ENCODE results near the gene TOMM34. TPM values are rescaled to one million over a fixed set of nuclear protein-coding genes. Genes with fewer than 3 reads are reported as not detected.
A peak's percentile ranks its signal among the peaks of the same experiment; 100 is the strongest.

TOMM34 gene
- total and polyA plus RNA-seq, 2 donors = 16.8 to 20.0 TPM

DNA sequence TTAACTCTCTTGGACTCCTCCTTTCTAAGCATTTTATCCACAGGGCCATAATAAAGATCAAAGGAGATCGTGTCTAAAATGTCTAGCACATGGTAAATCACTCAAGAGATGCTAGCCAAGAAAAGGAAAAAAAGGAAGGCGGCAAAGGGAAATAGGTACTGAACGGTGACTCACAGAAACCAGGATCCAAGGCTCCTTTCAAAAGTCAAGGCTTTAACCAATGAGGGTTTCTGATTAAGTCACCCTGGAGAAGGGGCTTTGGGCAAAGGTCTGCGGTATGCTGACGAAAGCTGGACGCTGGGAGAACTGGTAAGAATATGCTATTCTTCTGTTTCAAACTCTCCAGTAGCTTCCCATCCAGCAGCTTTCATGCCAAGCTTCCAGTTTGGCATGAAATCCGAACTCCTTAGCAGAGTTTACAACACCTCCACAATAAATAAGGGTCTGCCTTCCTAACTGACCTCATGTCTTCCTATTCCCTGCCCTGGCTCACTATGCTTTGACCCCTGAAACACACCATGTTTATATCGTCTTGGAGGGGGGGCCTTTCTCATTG lies 1.0 kb downstream of the TOMM34 start:
- Histone ChIP-seq H3K27ac (ENCODE audit: low read depth in 1 of 2, low read length in 1 of 2) (no peak overlapping the region), H3K4me3 (ENCODE audit: low read length in 2 of 2) (peak overlapping the region; percentile 72 to 88), H3K27me3 (ENCODE audit: control insufficient read depth in 2 of 2, insufficient read depth in 1 of 2, low read length in 1 of 2) (no peaks in the 10 kb centered on the region), H3K4me1 (ENCODE audit: control insufficient read depth in 2 of 2, insufficient read depth in 2 of 2, low read length in 2 of 2) (peaks cover 14 to 20% of the 10 kb centered on the region in 2 donors), H3K9me3 (ENCODE audit: control insufficient read depth in 2 of 2, insufficient read depth in 1 of 2, low read length in 1 of 2) (no peaks in the 10 kb centered on the region), H3K36me3 (ENCODE audit: control insufficient read depth in 2 of 2, insufficient read depth in 2 of 2, low read length in 1 of 2) (peaks cover 28 to 30% of the 10 kb centered on the region in 2 donors)
- no peak for DNase-seq (ENCODE audit: low read depth in 6 of 9, low spot score in 9 of 9)
- 69% methylated on average over 8 of the region's 8 CpGs for WGBS

DNA sequence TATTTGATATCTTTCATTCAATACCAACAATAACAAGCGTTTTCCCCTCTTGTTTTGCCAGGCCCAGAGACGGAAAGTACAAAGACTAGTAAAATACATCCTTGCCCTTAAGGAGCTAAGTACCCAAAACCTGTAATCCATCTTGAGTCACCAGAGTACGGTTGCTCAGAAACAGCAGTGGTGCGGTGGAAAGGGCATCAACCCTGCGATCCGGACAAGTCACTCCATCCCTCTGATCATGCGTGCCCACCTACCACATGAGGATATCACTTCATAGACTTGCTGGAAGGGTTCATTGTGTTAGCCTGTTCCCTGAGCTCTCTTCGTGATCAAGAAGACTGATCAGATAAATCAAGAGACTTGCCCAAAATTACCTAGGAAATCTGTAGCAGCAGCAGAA lies 1.9 kb downstream of the TOMM34 start:
- H3K4me3 ChIP-seq (ENCODE audit: low read length in 2 of 2) = no peak overlapping the region
- H3K27ac ChIP-seq (ENCODE audit: low read depth in 1 of 2, low read length in 1 of 2) = no peak overlapping the region
- no peak for DNase-seq (ENCODE audit: low read depth in 6 of 9, low spot score in 9 of 9)
- H3K4me1 ChIP-seq (ENCODE audit: control insufficient read depth in 2 of 2, insufficient read depth in 2 of 2, low read length in 2 of 2) = peaks cover 14 to 20% of the 10 kb centered on the region in 2 donors
- peaks cover 36 to 39% of the 10 kb centered on the region in 2 donors for H3K36me3 ChIP-seq (ENCODE audit: control insufficient read depth in 2 of 2, insufficient read depth in 2 of 2, low read length in 1 of 2)
- WGBS = 98% methylated on average over 8 of the region's 8 CpGs
- H3K27me3 ChIP-seq (ENCODE audit: control insufficient read depth in 2 of 2, insufficient read depth in 1 of 2, low read length in 1 of 2) = no peaks in the 10 kb centered on the region
- H3K9me3 ChIP-seq (ENCODE audit: control insufficient read depth in 2 of 2, insufficient read depth in 1 of 2, low read length in 1 of 2) = no peaks in the 10 kb centered on the region

DNA sequence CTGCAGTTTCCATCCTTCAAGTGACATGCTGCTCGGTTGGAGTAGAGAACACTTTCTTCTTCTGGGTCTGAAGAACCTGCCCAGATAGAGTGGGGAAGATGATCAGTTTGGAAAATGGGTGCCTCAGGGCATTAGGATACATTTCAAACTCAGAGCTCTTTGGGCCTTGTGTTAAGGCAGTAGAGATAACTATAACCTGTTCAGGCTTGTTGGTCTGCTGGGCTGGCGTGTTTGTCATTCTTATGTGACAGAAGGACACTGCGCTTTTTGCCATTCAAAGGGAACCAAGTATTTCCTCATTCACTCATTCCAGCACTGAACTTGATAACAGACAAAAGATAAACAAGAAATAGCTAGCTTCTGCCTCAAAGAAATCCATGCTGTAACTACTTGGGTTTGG lies 3.8 kb downstream of the TOMM34 start:
- Histone ChIP-seq H3K36me3 (ENCODE audit: control insufficient read depth in 2 of 2, insufficient read depth in 2 of 2, low read length in 1 of 2) (peaks cover 54 to 57% of the 10 kb centered on the region in 2 donors), H3K4me1 (ENCODE audit: control insufficient read depth in 2 of 2, insufficient read depth in 2 of 2, low read length in 2 of 2) (peaks cover 14 to 20% of the 10 kb centered on the region in 2 donors)
- 94% methylated on average over 3 of the region's 3 CpGs for WGBS

DNA sequence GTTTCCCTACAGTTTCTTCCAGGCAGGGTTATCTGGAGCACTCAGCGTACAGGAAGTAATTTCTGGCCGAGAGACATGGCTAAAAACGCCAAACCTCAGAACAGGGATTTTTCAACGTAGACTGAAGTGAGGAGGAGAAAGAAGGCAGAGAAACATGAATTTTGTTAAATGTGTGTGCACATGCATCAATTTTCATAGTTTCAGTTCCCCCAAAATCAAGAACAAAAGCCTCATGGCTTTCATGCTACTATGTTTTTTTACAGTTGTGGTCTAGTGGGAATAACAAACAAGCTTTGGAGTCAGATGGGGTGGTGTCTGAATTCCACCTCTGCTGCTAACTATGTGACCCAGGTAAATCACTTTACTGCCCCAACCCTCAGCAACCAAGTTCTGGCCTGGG lies 4.9 kb downstream of the TOMM34 start:
- WGBS = 97% methylated on average over 4 of the region's 4 CpGs
- Histone ChIP-seq H3K4me3 (ENCODE audit: low read length in 2 of 2) (no peak overlapping the region), H3K27me3 (ENCODE audit: control insufficient read depth in 2 of 2, insufficient read depth in 1 of 2, low read length in 1 of 2) (no peaks in the 10 kb centered on the region), H3K4me1 (ENCODE audit: control insufficient read depth in 2 of 2, insufficient read depth in 2 of 2, low read length in 2 of 2) (peaks cover 10 to 15% of the 10 kb centered on the region in 2 donors), H3K27ac (ENCODE audit: low read depth in 1 of 2, low read length in 1 of 2) (no peak overlapping the region), H3K9me3 (ENCODE audit: control insufficient read depth in 2 of 2, insufficient read depth in 1 of 2, low read length in 1 of 2) (no peaks in the 10 kb centered on the region), H3K36me3 (ENCODE audit: control insufficient read depth in 2 of 2, insufficient read depth in 2 of 2, low read length in 1 of 2) (peaks cover 65 to 69% of the 10 kb centered on the region in 2 donors)
- DNase-seq (ENCODE audit: low read depth in 6 of 9, low spot score in 9 of 9) = no peak

More for the DNA sequence above, 3.8 kb downstream of the TOMM34 start:
- DNase-seq (ENCODE audit: low read depth in 6 of 9, low spot score in 9 of 9) = no peak
- Histone ChIP-seq H3K4me3 (ENCODE audit: low read length in 2 of 2) (no peak overlapping the region), H3K27ac (ENCODE audit: low read depth in 1 of 2, low read length in 1 of 2) (no peak overlapping the region), H3K9me3 (ENCODE audit: control insufficient read depth in 2 of 2, insufficient read depth in 1 of 2, low read length in 1 of 2) (no peaks in the 10 kb centered on the region), H3K27me3 (ENCODE audit: control insufficient read depth in 2 of 2, insufficient read depth in 1 of 2, low read length in 1 of 2) (no peaks in the 10 kb centered on the region)

DNA sequence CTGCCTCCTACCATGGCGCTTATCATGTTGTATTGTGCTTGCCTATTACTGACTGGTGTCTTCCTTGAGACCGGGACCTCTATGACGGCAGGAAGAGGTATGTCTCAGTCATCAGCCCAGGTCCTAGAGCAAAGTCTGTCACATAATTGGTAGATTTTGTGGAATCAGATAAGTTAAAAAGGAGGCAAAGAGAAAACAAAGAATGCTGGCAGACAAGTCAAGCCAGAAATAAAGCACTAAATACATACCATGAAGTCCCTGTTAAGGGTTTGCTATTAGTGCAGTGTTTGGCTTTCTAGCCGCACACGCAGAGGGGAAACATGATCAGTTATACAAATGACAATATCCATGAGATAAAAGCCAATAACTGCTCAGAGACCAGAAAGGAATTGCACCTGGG lies 6.0 kb downstream of the TOMM34 start:
- Histone ChIP-seq H3K27me3 (ENCODE audit: control insufficient read depth in 2 of 2, insufficient read depth in 1 of 2, low read length in 1 of 2) (no peaks in the 10 kb centered on the region), H3K27ac (ENCODE audit: low read depth in 1 of 2, low read length in 1 of 2) (no peak overlapping the region), H3K4me1 (ENCODE audit: control insufficient read depth in 2 of 2, insufficient read depth in 2 of 2, low read length in 2 of 2) (peaks cover 7 to 10% of the 10 kb centered on the region in 2 donors), H3K9me3 (ENCODE audit: control insufficient read depth in 2 of 2, insufficient read depth in 1 of 2, low read length in 1 of 2) (no peaks in the 10 kb centered on the region), H3K36me3 (ENCODE audit: control insufficient read depth in 2 of 2, insufficient read depth in 2 of 2, low read length in 1 of 2) (peaks cover 70 to 77% of the 10 kb centered on the region in 2 donors), H3K4me3 (ENCODE audit: low read length in 2 of 2) (no peak overlapping the region)
- no peak for DNase-seq (ENCODE audit: low read depth in 6 of 9, low spot score in 9 of 9)
- 98% methylated on average over 5 of the region's 5 CpGs for WGBS

DNA sequence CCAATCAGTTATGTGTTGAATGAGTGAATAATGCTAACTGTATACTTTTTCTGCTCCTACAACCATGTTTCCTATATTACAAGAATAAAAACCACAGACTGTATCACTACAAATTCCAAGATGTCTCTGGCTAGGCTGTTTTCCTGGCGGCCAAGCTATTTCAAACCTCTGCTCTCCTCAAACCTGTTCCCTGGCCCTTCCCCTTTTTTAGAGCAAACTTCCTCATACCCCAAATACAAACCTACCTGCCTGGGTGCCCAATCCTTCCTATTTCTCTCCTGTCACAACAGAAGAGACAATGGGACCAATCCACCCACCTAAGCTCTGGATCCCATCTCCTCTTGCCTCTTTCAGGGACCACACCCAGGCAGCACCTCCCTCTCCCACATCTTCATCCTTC lies 7.5 kb downstream of the TOMM34 start:
- no peaks in the 10 kb centered on the region for H3K9me3 ChIP-seq (ENCODE audit: control insufficient read depth in 2 of 2, insufficient read depth in 1 of 2, low read length in 1 of 2)
- H3K36me3 ChIP-seq (ENCODE audit: control insufficient read depth in 2 of 2, insufficient read depth in 2 of 2, low read length in 1 of 2) = peaks cover 76 to 87% of the 10 kb centered on the region in 2 donors
- H3K27me3 ChIP-seq (ENCODE audit: control insufficient read depth in 2 of 2, insufficient read depth in 1 of 2, low read length in 1 of 2) = no peaks in the 10 kb centered on the region
- no peaks in the 10 kb centered on the region for H3K4me1 ChIP-seq (ENCODE audit: control insufficient read depth in 2 of 2, insufficient read depth in 2 of 2, low read length in 2 of 2)
- no peak for DNase-seq (ENCODE audit: low read depth in 6 of 9, low spot score in 9 of 9)
- WGBS = 100% methylated on average over 1 of the region's 1 CpG
- no peak overlapping the region for H3K4me3 ChIP-seq (ENCODE audit: low read length in 2 of 2)
- H3K27ac ChIP-seq (ENCODE audit: low read depth in 1 of 2, low read length in 1 of 2) = no peak overlapping the region

DNA sequence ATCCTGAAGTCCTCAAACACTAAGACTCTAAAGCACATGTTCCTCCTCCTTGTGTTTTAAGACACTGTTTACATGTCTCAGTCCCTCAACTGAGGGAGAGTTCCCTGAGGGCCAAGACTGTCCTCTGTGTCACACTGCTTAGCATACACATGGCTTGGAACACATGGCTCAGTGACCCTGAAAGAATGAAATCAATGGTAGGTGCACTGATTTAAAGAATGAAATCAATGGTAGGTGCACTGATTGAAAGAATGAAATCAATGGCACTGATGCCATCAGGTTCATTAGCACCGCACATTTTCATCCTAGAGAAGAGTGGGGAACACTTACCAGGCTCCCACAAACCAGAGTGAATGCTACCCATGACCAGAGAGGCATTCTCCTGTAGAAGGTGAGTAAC lies 9.8 kb downstream of the TOMM34 start:
- Histone ChIP-seq H3K36me3 (ENCODE audit: control insufficient read depth in 2 of 2, insufficient read depth in 2 of 2, low read length in 1 of 2) (peaks cover 75 to 92% of the 10 kb centered on the region in 2 donors), H3K4me1 (ENCODE audit: control insufficient read depth in 2 of 2, insufficient read depth in 2 of 2, low read length in 2 of 2) (no peaks in the 10 kb centered on the region), H3K27ac (ENCODE audit: low read depth in 1 of 2, low read length in 1 of 2) (no peak overlapping the region), H3K9me3 (ENCODE audit: control insufficient read depth in 2 of 2, insufficient read depth in 1 of 2, low read length in 1 of 2) (no peaks in the 10 kb centered on the region), H3K4me3 (ENCODE audit: low read length in 2 of 2) (no peak overlapping the region), H3K27me3 (ENCODE audit: control insufficient read depth in 2 of 2, insufficient read depth in 1 of 2, low read length in 1 of 2) (no peaks in the 10 kb centered on the region)
- 96% methylated on average over 1 of the region's 1 CpG for WGBS
- no peak for DNase-seq (ENCODE audit: low read depth in 6 of 9, low spot score in 9 of 9)

DNA sequence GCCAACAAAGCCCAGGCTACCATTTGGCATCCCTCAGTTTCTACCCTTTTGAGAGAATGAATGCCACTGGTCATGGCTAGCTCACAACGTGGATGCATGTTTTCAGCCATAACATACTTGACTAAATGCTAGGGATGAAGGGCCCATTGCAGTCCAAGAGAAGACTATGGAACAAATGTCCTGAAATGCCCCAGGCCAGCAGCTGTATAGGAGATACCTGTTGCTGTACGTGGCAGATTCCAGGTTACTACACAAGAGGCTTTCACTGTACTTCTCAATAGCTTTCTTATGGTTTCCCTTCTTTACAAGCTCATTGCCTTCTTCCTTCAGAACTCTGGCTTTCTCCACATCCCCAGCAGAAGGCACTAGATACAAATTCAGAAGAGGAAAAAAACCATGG lies 11.7 kb downstream of the TOMM34 start:
- Histone ChIP-seq H3K4me3 (ENCODE audit: low read length in 2 of 2) (no peak overlapping the region), H3K27me3 (ENCODE audit: control insufficient read depth in 2 of 2, insufficient read depth in 1 of 2, low read length in 1 of 2) (no peaks in the 10 kb centered on the region), H3K36me3 (ENCODE audit: control insufficient read depth in 2 of 2, insufficient read depth in 2 of 2, low read length in 1 of 2) (peaks cover 60 to 80% of the 10 kb centered on the region in 2 donors), H3K9me3 (ENCODE audit: control insufficient read depth in 2 of 2, insufficient read depth in 1 of 2, low read length in 1 of 2) (no peaks in the 10 kb centered on the region), H3K4me1 (ENCODE audit: control insufficient read depth in 2 of 2, insufficient read depth in 2 of 2, low read length in 2 of 2) (no peaks in the 10 kb centered on the region), H3K27ac (ENCODE audit: low read depth in 1 of 2, low read length in 1 of 2) (no peak overlapping the region)
- 97% methylated on average over 2 of the region's 2 CpGs for WGBS
- no peak for DNase-seq (ENCODE audit: low read depth in 6 of 9, low spot score in 9 of 9)

DNA sequence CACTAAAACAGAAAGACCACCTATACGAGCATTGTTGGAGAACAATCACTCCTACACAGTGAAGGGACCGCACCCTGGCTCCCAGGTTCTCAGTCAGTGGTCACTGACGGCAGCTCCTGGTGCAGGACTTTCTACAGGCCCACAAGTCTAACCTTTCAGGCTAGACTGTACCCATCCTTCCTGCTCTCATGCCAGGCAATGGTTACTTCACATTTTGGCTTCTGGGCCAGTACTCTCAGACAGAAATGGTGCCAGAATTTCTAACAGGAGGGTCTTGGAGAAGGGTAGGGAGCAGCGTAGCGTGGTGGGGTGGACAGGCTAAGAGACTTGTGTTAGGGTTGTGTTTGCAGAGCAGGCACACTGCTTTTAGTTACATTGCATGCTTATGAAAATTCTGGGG lies 12.1 kb downstream of the TOMM34 start:
- 98% methylated on average over 5 of the region's 5 CpGs for WGBS

More for the DNA sequence above, 12.1 kb downstream of the TOMM34 start:
- Histone ChIP-seq H3K36me3 (ENCODE audit: control insufficient read depth in 2 of 2, insufficient read depth in 2 of 2, low read length in 1 of 2) (peaks cover 60 to 80% of the 10 kb centered on the region in 2 donors), H3K9me3 (ENCODE audit: control insufficient read depth in 2 of 2, insufficient read depth in 1 of 2, low read length in 1 of 2) (no peaks in the 10 kb centered on the region), H3K4me1 (ENCODE audit: control insufficient read depth in 2 of 2, insufficient read depth in 2 of 2, low read length in 2 of 2) (no peaks in the 10 kb centered on the region), H3K4me3 (ENCODE audit: low read length in 2 of 2) (no peak overlapping the region), H3K27me3 (ENCODE audit: control insufficient read depth in 2 of 2, insufficient read depth in 1 of 2, low read length in 1 of 2) (no peaks in the 10 kb centered on the region), H3K27ac (ENCODE audit: low read depth in 1 of 2, low read length in 1 of 2) (no peak overlapping the region)
- DNase-seq (ENCODE audit: low read depth in 6 of 9, low spot score in 9 of 9) = no peak
